ENCODE data around the gene YAF2.
"Not testable (repeated sequence)": the region's sequence is repeated elsewhere in the genome, so short reads cannot be mapped to it uniquely, and the experiment has no call there.

YAF2 gene

DNA sequence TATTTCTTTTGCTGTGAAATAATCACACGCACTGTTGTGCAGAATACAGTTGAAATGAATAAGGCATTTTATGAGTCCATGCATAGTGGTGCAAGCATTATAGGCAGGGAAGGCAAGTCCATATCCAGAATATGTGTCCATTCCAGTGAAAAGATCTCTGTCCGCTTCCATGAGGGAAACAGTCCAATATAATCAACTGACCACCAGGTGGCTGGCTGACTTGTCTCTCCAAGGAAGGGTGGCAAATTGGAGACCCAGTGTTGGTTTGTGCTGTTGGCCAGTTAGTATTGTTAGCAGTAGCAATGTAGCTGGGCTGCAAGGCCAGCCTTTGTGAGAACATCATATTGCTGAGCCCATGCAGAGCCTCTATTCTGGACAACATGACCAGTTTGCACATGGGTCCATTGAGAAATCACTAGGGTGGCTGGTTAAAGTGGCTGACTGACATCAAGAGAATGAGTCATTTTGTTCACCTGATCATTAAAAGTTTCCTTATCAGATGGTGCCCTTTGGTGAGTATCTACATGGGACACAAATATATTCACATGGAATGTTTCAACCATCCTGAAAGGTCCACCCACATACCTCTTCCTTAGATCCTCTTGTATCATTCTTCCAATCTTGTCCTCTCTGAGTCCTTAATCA lies 17.3 kb upstream of the YAF2 start:
- no peak for DNase-seq (ENCODE audit: low read depth)

DNA sequence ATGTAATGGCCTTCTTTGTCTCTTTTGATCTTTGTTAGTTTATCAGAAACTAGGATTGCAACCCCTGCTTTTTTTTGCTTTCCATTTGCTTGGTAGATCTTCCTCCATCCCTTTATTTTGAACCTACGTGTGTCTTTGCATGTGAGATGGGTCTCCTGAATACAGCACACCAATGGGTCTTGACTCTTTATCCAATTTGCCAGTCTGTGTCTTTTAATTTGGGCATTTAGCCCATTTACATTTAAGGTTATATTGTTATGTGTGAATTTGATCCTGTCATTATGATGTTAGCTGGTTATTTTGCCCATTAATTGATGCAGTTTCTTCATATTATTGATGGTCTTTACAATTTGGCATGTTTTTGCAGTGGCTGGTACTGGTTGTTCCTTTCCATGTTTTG lies 14.6 kb upstream of the YAF2 start:
- not testable (repeated sequence) for DNase-seq (ENCODE audit: low read depth)

DNA sequence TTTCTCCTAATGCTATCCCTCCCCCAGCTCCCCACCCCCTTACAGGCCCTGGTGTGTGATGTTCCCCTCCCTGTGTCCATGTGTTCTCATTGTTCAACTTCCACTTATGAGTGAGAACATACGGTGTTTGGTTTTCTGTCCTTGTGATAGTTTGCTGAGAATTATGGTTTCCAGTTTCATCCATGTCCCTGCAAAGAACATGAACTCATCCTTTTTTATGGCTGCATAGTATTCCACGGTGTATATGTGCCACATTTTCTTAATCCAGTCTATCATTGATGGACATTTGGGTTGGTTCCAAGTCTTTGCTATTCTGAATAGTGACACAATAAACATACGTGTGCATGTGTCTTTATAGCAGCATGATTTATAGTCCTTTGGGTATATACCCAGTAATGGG lies 11.0 kb upstream of the YAF2 start:
- not testable (repeated sequence) for DNase-seq (ENCODE audit: low read depth)

DNA sequence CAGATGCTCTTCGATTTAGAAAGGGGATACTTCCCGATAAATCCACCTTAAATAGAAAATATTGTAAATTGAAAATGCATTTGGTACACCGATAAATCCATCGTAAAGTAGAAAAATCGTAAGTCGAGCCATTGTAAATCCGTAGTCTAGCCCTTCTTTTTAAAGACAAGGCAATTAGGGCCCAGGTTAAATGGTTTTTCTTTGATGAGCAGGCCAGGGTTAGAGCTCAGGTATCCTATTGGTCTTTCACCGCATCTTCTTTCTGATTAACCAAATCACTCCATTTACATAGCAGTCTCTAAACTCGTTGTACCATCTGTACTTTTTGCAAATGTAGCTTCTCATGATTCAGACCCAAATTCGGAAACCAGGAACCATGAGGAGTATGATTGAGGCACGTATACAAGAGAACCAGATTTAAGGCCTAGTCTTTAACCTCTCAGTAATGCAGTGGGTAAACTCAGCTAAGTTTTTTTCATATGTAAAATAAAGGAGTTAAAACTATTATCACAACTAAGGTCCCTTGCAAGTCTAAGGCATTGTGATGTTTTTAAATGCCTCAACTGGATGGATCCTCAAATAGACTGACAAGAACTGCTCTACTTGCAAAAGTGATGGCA lies 2.2 kb upstream of the YAF2 start:
- DNase-seq (ENCODE audit: low read depth), result no peak

DNA sequence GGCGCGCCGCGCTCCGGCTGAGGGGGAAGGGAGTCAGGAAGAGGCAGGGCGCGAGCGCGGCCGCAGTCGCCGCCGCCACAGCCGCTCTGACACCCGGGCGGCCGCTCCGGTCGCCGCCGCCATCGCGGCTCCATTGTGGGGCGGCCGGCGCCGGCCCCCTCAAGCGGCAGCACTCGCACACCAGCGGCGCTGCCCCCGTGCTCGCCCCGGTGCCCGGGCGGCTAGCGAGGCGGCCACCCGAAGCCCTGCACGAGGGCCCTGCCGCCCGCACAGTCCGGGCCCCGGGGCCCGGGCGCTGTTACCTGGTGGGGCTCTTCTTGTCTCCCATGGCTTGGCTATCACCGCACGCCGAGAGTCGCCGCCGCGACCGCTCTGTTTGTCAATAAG lies 202 bp downstream of the YAF2 start:
- DNase-seq (ENCODE audit: low read depth), result no peak

DNA sequence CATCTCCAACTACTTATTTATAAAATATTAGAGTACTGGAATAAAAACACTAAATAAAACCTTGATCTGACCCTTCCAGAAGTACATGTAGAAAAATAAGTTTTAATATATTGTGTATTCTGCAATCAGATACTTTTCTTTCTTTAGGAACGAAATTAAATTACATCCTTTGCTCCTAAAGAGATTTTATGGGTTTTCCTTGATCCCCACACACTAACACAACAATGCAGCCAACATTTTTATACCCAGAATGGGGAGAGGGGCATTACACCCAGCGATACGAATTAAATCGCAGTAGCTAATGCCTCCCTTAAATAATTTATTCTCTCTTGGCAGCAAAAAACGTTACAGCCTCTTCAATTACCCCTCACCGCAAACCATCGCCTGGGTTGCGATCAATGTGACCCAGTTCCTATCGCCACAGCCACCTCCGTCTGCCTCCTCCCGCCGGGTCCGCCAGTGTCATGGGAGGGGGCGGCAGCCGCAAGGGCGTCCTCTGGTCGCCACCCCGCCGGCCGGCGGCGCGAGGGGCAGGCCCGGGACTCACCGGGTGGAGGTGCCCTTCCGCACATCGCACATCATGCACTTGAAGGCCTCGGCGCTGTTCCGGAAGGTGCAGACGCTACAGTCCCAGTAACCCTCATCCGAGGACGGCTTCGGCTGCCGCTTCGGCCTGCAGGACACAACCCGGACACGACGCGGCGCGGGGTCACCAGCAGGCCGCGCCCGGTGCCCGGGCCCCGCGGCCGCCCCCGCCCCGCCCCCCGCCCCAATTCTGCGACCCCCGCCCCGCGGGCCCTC lies 796 bp downstream of the YAF2 start:
- peak; percentile 38 for DNase-seq (ENCODE audit: low read depth)

DNA sequence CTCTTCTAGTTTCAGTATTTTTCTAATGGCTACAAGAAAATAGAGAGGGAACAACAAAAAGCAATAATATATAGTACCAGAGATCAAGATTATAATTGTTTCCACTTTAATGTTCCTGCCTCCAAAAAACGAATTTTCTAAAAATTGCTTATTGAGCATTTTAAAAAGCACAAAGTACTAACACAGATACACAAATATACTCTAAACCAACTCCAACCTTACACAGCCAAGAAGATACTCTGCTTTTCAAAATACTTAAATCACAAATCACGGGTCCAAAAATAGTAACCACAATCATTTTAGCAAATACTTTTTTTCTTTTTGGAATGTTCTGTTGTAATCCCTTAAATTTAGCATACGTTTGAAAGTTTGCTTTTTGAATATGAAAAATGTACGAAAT lies 2.0 kb downstream of the YAF2 start:
- no peak for DNase-seq (ENCODE audit: low read depth)

DNA sequence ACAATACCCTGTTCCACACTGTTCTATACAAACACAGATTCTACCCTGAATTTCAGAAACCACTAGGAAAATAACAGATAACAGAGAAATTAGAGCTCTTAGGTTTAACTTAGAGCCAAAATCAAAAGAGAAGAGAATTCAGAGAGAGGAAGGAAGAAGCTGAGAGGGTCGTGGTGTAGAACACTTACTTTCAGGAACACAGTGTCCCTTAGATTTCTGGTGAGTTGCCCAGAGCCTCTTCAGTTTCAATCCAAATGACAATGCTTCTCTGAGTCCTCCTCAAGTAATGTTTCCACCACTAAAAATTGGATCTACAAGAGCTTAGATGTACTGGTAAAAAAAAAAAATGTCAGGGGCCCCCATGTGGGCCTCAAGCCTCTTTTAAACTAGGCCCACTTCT lies 2.6 kb downstream of the YAF2 start:
- no peak for DNase-seq (ENCODE audit: low read depth)

DNA sequence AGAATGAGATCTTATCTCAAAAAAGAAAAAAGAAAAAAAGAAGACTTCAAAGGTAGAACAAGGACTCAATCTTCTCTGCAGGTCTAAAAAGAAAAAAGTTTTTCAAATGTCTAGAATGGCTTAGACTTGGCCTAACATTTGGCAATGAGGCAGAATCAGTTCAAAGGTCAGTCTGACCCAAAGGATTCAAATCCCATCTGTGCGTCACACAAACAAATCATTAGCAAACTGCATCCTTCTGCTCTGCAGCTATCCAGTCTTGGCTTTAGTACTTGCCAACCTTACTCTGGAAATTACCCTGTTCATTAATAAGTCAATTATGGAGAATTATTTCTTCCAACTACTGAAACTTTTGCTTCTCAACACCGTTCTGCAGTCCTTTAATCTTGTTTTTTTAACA lies 3.1 kb downstream of the YAF2 start:
- no peak for DNase-seq (ENCODE audit: low read depth)

DNA sequence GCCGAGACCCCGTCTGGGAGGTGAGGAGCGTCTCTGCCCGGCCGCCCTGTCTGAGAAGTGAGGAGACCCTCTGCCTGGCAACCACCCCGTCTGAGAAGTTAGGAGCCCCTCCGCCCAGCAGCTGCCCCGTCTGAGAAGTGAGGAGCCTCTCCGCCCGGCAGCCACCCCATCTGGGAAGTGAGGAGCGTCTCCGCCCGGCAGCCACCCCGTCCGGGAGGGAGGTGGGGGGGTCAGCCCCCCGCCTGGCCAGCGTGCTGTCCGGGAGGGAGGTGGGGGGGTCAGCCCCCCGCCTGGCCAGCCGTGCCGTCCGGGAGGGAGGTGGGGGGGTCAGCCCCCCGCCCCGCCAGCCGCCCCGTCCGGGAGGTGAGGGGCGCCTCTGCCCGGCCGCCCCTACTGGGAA lies 10.5 kb downstream of the YAF2 start:
- DNase-seq (ENCODE audit: low read depth), result not testable (repeated sequence)

DNA sequence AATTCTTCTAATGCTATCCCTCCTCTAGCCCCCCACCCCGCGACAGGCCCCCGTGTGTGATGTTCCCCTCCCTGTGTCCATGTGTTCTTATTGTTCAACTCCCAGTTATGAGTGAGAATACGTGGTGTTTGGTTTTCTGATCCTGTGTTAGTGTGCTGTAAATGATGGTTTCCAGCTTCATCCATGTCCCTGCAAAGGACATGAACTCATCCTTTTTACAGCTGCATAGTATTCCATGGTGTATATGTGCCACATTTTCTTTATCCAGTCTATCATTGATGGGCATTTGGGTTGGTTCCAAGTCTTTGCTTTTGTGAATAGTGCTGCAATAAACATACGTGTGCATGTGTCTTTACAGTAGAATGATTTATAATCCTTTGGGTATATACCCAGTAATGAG lies 13.5 kb downstream of the YAF2 start:
- not testable (repeated sequence) for DNase-seq (ENCODE audit: low read depth)

DNA sequence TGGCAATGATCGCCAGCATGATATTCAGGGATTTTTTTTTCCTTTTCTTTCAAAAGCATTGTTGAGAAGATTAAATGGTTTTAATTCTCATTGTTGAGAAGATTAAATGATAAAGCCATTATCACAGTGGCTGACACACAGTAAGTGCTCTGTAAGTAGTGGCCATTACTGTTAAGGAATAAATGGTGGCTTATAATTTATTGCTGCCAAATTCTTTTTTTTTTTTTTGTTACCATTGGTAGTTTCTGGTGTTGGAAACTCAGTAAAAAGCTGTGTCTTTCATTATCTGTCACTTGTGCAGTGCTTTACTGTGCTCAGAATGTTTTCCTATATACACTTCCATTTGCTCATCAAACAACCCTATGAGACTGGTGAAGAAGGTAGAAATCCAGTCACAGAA lies 15.3 kb downstream of the YAF2 start:
- DNase-seq (ENCODE audit: low read depth), result no peak

DNA sequence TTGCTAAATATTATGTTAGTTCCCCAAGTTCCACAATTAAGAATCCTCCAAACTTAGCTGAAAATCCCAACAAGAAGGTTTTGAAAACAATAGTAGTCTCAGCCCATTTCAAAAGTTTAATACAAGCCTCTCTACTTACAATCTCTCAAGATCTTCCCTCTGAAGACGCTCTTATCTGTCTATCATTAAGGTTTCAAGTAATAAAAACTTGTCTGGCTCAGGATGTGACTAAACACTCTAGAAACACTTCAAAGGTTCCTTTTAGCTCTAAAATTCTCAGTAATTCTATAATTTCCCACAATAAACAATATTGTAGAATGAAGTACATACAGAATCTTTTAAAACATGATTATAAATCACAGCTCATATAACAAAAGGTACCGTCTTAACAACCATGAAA lies 16.3 kb downstream of the YAF2 start:
- DNase-seq (ENCODE audit: low read depth), result no peak

DNA sequence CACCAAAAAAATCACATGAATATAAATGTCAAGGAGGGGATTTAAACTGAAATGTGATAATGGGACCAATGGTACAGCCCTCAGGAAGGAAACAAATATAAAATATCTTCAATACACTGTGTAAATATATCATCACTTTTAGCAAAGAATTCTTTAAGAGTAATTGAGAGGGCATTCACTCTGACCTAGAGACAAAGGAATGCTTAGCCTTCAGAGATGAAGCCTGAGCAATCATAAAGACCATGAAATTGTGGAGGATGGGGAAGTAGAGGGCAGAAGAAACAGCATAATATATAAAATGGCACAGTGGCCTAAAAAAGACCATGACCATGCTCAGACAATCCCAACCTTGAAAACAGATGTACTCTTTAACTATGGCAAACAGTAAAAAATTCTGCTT lies 20.4 kb downstream of the YAF2 start:
- no peak for DNase-seq (ENCODE audit: low read depth)

DNA sequence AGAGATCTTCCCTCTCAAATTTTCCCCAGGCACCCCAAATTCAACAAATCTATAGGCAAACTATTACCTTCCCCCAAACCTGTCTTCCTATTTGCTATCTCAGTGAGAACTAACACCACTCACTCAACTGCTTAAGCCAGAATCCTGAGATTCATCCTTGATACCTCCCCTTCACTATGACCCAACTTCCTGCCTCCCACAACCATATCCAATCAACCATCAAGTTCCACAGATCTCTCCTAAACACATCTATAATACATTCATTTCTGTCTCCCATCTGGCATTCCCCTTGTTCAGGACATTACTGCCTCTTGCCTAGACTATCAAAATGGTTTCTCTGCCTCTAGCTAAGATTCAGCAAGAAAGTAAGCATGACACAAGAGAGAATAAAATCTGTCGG lies 21.3 kb downstream of the YAF2 start:
- no peak for DNase-seq (ENCODE audit: low read depth)

DNA sequence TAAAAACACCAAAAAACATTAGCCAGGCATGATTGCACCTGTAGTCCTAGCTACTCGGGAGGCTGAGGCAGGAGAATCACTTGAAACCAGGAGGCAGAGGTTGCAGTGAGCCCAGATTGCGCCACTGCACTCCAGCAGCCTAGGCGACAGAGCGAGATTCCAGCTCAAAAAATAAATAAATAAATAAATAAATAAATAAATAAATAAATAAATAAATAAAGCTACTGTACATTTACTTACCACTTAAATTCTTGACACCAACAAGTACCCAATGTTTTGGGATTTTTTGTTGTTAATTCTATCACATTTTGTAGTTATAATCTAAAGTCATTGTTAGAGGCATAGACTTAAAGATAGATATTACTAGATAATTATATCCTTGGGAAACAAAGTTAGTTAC lies 22.3 kb downstream of the YAF2 start:
- not testable (repeated sequence) for DNase-seq (ENCODE audit: low read depth)

DNA sequence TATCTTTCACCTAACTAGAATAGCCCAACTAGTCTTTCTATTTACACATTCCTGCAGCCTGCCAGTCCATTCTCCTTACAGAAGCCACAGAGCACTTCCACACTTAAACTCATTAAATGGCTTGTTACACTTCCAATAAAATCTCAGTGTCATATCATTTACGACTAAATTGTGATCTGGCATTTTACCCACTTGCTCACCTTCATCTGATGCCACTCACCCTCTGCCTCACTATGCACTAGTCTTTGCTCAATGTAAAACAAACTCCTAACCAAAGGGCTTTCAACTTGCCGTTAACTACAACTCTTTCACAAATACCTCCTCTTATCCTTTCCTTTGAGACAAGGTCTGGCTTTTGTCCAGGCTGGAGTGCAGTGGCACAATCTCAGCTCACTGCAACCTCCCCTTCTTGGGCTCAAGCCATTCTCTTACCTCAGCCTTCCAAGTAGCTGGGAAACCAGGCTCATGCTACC lies 24.1 kb downstream of the YAF2 start:
- no peak for DNase-seq (ENCODE audit: low read depth)

DNA sequence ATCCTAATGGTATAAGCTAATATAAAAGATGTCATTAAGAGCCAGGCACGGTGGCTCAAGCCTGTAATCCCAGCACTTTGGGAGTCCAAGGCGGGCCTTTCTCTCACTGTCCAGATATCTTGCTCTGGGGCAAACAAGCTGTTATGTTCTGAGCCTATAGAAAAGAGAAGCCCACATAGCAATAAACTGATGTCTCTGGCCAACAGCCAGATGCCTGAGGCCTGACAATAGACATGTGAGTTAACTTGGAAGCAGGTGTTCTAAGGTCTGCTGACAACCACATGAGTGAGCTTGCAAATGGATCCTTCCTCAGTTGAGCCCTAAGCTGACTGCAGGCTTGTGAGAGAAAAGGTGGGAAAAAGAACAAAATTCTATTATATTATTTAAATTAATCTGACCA lies 25.0 kb downstream of the YAF2 start:
- DNase-seq (ENCODE audit: low read depth), result no peak

DNA sequence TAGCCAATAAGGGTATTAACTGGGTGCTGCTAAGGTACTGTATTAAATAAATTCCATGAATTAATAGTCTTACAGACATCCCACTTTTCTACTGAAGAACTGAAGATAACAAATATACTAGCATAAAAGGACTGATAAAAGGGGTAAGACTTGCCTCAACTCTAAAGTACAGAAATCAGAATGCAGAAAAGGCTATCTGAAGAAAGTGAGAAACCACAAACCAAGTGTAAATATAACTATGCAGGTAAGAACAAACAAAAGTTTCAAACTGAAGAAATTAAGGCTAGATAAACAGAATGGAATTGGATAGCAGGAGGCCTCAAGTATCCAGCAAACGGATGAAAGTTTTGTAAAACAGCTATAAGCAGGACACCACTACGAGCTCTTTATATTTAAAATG lies 29.5 kb downstream of the YAF2 start:
- DNase-seq (ENCODE audit: low read depth), result no peak

DNA sequence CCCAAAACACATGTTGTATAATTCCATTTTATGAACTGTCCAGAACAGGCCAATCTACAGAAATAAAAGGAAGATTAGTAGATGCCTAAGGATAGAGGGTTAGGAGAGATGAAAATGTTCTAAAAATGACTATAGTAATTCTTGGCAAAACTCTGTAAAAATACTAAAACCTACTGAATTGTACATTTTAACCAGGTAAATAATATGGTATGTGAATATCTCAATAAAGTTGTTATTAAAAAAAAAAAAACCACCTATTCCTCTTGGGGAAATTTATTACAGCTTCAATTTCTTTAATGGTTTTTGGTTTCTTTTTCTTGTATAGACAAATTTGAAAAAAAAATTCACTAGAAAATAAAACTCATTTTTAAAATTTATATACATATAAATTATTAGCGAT lies 33.2 kb downstream of the YAF2 start:
- no peak for DNase-seq (ENCODE audit: low read depth)

DNA sequence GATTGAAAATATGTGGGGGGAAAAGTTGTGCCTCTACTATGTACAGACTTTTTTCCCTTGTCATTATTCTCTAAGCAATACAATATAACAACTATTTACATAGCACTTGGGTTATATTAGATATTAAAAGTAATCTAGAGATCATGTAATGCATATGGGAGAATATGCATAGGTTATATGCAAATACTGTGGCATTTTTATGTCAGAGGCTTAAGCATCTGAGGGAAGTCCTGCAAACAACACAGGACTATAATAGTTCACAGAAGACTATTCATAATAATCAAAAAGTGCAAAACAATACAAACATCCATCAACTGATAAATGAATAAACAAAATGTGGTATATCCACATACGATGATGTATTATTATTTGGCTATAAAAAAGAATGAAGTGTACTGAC lies 33.7 kb downstream of the YAF2 start:
- DNase-seq (ENCODE audit: low read depth), result no peak

DNA sequence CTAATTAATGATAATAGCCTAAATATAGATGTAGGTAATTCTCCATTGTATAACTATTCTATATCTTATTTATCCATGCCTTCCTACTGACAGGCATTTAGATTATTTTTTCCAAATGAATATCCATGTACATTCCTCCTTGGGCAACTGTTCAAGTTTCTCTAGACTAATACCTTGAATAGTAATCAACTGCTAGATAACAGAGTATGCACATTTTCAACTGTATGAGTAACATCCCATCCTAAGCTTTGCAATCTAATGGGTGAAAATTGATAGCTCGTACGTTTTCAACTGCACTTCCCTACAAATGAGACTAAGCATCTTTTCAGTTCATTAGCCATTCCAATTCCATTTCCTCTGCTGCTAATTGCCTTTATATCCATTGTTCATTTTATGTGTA lies 37.0 kb downstream of the YAF2 start:
- no peak for DNase-seq (ENCODE audit: low read depth)

DNA sequence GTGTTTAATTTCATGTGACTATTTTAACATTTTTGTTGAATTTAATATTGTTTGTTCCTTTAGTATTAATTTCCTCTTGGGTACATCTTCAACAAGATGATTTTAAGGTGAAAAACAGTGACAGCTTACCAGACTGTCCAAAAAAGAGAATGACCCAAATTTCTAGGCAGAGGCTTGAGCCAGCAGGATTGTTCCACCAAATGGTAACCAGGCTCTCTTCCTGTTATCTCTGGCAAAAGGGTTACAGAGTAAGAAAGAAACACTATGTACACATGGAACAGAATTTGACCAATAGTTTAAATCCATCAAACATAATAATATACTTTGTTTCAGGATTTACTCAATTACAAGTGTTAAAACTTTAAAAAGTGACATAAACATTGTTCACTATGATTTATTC lies 39.0 kb downstream of the YAF2 start:
- no peak for DNase-seq (ENCODE audit: low read depth)

Measured in stimulated activated CD8-positive, alpha-beta memory T cell treated with anti-CD3 and anti-CD28 coated beads, Interleukin-15, amount 100 ng/mL, for 24 hours (primary cell).